Activated B cell treated with CpG ODN at 0.5 μM for 24 hours (primary cell): ENCODE data around the gene GHRHR. TPM values are rescaled to one million over a fixed set of nuclear protein-coding genes. Genes with fewer than 3 reads are reported as not detected.

Experiments used
- ATAC-seq: fragments of 200-7000 bp; cut with Tn5 transposase; one replicate; pipeline ENCODE4 v1.10.0; 2021; ENCODE audit warnings: low read depth, mild to moderate bottlenecking, moderate library complexity
- CTCF ChIA-PET: fragments of 350-600 bp; sonication (Branson Sonifier 250); formaldehyde crosslinking; loops from one replicate; lab custom pipeline; 2021; ENCODE audit warnings: antibody characterized with exemption; lab: Charles Lee
- POLR2A ChIA-PET: fragments of 350-600 bp; sonication (Branson Sonifier 250); formaldehyde crosslinking; loops from one replicate; lab custom pipeline; 2021; ENCODE audit warnings: antibody characterized with exemption; lab: Charles Lee
- DNase-seq: peaks from one replicate; pipeline ENCODE4 v3.0.0; 2022
- H3K27ac Mint-ChIP-seq: one replicate; pipeline ENCODE4 v1.8.0; 2020; ENCODE audit warnings: mixed read lengths
- H3K27me3 Mint-ChIP-seq: one replicate; pipeline ENCODE4 v1.8.0; 2021; ENCODE audit warnings: mixed read lengths
- H3K36me3 Mint-ChIP-seq: one replicate; pipeline ENCODE4 v1.8.0; 2021; ENCODE audit warnings: low read depth, mixed read lengths
- H3K4me1 Mint-ChIP-seq: one replicate; pipeline ENCODE4 v1.8.0; 2021; ENCODE audit warnings: mixed read lengths
- H3K4me3 Mint-ChIP-seq: one replicate; pipeline ENCODE4 v1.8.0; 2020; ENCODE audit warnings: mild to moderate bottlenecking, mixed read lengths
- H3K9me3 Mint-ChIP-seq: one replicate; pipeline ENCODE4 v1.8.0; 2020; ENCODE audit warnings: mixed read lengths
- CTCF ChIP-seq: fragments of 200-600 bp; IDR thresholded peaks from one replicate; pipeline ENCODE4 v1.8.0; 2022; ENCODE audit warnings: antibody characterized with exemption, mild to moderate bottlenecking
- intact Hi-C: fragments of 100-400 bp; cut with micrococcal nuclease; formaldehyde crosslinking; loops from one replicate; pipeline ENCODE4 v1.15.1; 2024
- total RNA-seq: library from RNA; stranded (reverse); gene quantifications from 2 replicates; pipeline ENCODE4 v1.2.3, GENCODE V29; 2022

The GHRHR gene
- total RNA-seq, 1 donor from 2014 or later: not detected

GRCh38 chr7:30936650-30937245 is 27.0 kb upstream of the GHRHR start:
- ChIA-PET POLR2A (no interaction called here), CTCF (interaction anchor here (1.8 kb wide), 1 partner anchor 8 kb away, joined by 6 read pairs; no protein-coding TSS in a partner anchor)
- Mint-ChIP-seq H3K27me3 (peaks cover 20% of the 10 kb centered on the region), H3K36me3 (no peaks in the 10 kb centered on the region), H3K27ac (no peak overlapping the region), H3K9me3 (no peaks in the 10 kb centered on the region), H3K4me3 (no peak overlapping the region), H3K4me1 (no peaks in the 10 kb centered on the region)
- no peak for TF ChIP-seq CTCF
- DNase-seq (no peak), ATAC-seq (no peak)
- intact Hi-C loops: no loop called here

GRCh38 chr7:30937416-30937815 is 26.3 kb upstream of the GHRHR start:
- Mint-ChIP-seq H3K4me1 (no peaks in the 10 kb centered on the region), H3K36me3 (no peaks in the 10 kb centered on the region), H3K9me3 (peaks cover 1% of the 10 kb centered on the region), H3K27me3 (peaks cover 20% of the 10 kb centered on the region), H3K27ac (no peak overlapping the region), H3K4me3 (no peak overlapping the region)
- CTCF ChIA-PET: interaction anchor here (1.8 kb wide), 1 partner anchor 9 kb away, joined by 6 read pairs; no protein-coding TSS in a partner anchor
- DNase-seq (no peak), ATAC-seq (no peak)
- POLR2A ChIA-PET: no interaction called here
- no peak for TF ChIP-seq CTCF
- intact Hi-C loops: no loop called here

GRCh38 chr7:30938435-30939316 is 25.1 kb upstream of the GHRHR start:
- Mint-ChIP-seq H3K27me3 (peaks cover 20% of the 10 kb centered on the region), H3K4me3 (no peak overlapping the region), H3K36me3 (no peaks in the 10 kb centered on the region), H3K4me1 (no peaks in the 10 kb centered on the region), H3K9me3 (peaks cover 2% of the 10 kb centered on the region), H3K27ac (no peak overlapping the region)
- ChIA-PET CTCF (interaction anchor here (0.6 to 1.8 kb wide), 5 partner anchors 8 to 64 kb away, joined by 3 to 6 read pairs (median 3); no protein-coding TSS in a partner anchor), POLR2A (no interaction called here)
- intact Hi-C loops: loop anchor here (2.0 kb wide), 1 partner anchor 36 kb away; no protein-coding TSS in a partner anchor
- TF ChIP-seq CTCF: peak; percentile 38
- ATAC-seq (peak; percentile 62), DNase-seq (peak; percentile 42)

GRCh38 chr7:30941582-30942323 is 22.0 kb upstream of the GHRHR start:
- ChIA-PET CTCF (no interaction called here), POLR2A (no interaction called here)

More at GRCh38 chr7:30941582-30942323, 22.0 kb upstream of the GHRHR start:
- H3K27me3 Mint-ChIP-seq: peaks cover 28% of the 10 kb centered on the region
- no peaks in the 10 kb centered on the region for H3K36me3 Mint-ChIP-seq
- ATAC-seq: no peak
- H3K27ac Mint-ChIP-seq: no peak overlapping the region
- no peak overlapping the region for H3K4me3 Mint-ChIP-seq
- no peaks in the 10 kb centered on the region for H3K4me1 Mint-ChIP-seq
- TF ChIP-seq CTCF: no peak
- no peak for DNase-seq
- peaks cover 12% of the 10 kb centered on the region for H3K9me3 Mint-ChIP-seq
- intact Hi-C loops: no loop called here
